ENCODE measurements around the gene GALNT16.

GALNT16 gene

GRCh38 chr14:69317102-69317755, 57.3 kb downstream of the GALNT16 start:
- DNase-seq (ENCODE audit: low read depth): no peak

- no peak for DNase-seq (ENCODE audit: low read depth)
These were observed 57.8 kb downstream of the GALNT16 start for GRCh38 chr14:69317780-69318179.

DNA sequence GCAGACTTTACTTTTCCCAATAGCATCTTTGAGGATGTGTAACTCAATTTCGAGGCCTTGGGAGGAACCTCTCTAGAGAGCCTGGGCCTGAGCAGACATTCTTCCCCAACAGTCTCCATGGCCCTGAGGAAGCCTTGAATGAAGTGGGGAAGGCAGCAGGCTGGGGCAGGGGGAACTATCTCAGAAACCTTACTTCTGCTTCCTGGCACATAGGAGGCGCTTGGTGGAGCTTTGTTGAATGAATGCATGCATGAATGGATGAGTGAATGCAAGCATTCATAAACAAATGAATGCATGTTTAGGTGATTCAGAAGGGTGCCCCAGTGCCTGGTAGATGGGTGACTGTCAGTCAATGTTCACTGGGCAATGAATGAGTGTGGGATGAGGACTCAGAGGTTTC, 58.3 kb downstream of the GALNT16 start:
- no peak for DNase-seq (ENCODE audit: low read depth)

DNA sequence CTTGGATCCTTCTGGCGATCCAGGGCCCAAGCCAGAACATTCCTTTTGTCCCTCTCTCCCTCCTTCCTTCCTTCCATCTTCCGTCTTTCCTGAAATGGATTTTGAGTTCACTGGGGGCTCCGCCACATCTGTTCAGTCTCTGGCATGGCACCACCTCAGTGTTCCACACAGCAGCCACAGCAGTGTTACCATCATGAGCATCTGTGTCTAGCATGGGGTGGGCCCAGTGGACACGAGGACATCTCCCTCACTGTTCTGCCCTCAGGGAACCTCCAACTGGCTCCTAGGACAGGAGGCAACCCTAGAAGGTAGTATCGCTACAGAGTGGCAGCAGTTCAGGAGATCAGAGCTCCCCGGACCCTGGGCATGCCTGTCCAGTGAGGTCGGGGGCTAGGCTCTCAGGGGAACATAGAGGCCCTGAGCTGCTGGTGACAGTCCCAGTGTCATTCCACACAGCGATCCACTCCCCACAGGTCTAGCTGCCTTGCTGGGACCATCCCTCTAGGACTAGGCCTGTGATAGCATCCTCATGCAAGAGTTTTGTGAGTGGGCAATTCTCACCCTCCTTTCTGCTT, 59.0 kb downstream of the GALNT16 start:
- DNase-seq (ENCODE audit: low read depth): no peak

GRCh38 chr14:69319911-69320310, 60.0 kb downstream of the GALNT16 start:
- no peak for DNase-seq (ENCODE audit: low read depth)

DNA sequence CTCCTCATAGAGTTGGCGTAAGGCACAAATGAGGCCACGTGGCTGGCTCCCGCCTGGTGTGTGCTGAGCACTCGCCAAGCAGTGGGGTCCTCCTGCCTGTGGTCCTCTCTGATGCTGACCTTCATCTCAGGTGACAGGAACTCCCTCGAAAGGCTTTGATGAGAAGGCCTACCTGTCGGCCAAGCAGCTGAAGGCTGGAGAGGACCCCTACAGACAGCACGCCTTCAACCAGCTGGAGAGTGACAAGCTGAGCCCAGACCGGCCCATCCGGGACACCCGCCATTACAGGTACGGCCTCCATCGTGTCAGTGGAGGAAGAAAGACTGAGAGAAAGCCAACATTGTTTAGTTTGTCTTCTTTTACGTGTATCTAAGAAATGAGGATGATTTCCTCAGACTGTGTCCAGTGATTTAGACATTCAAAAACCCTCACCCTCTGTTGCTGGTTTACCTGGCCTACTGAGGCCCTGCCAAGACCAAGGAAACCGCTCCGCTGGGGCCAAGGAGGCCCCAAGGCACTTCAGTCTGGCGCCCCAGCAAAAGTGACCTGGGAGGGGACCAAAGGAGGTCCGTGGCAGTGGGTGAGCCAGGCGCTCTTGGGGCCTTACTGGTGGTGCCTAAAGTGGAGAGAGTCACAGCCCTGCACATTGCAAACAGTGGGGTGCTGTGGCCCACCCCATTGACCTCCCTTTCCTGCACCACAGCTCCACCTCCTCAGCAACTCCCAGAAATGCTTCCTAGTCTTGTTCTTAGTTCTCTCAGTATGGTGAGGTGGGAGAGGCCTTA, 60.8 kb downstream of the GALNT16 start:
- DNase-seq (ENCODE audit: low read depth): no peak

GRCh38 chr14:69321601-69322330, 61.8 kb downstream of the GALNT16 start:
- DNase-seq (ENCODE audit: low read depth): no peak

DNA sequence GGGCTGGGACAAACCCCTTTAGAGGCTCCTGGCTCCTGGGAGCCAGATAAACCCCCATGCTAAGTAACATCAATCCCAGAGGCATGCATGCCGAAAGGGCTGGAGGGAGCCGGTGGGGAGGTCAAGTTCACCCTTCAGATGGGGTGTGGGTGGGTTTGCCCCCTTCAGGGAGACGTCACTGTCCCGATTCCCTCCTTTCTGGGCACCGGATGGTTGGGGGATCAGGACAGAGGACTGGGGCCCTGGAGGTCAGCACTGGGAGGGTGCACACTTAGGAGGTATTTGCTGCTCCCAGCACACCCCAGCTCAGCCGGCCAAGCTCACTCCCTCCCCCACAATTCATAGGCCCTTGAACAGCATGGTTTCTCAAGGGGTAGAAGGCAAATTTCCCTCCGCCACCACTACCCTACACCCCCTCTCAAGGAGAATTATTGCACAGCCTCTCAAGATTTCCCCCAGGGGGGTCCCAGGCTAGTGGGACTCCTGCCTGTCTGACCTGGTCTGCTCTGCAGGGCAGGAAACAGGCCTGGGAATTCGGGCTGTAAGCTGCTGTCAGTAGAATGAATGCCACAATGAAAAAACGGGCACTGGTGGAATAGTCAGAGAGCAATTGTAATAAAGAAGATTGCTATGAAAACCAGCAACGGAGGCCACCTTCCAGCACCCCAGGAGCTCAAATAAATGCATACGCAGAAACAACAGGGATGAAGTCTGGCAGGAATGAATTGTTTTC, 63.5 kb downstream of the GALNT16 start:
- no peak for DNase-seq (ENCODE audit: low read depth)

DNA sequence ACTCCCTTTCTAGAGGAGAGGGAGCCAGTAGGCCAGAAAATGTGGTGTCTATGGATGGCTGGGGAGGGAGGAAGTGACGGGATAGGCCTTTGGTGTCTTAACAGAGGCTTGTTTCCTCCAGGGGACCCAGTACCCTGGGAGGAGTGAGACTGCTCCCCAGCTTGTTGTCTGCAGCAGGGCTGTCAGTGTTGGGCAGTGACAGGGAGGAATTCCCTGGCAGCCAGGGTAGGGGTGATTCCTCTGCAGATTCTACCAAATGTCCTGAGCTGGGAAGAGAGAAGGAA, 64.0 kb downstream of the GALNT16 start:
- no peak for DNase-seq (ENCODE audit: low read depth)

DNA sequence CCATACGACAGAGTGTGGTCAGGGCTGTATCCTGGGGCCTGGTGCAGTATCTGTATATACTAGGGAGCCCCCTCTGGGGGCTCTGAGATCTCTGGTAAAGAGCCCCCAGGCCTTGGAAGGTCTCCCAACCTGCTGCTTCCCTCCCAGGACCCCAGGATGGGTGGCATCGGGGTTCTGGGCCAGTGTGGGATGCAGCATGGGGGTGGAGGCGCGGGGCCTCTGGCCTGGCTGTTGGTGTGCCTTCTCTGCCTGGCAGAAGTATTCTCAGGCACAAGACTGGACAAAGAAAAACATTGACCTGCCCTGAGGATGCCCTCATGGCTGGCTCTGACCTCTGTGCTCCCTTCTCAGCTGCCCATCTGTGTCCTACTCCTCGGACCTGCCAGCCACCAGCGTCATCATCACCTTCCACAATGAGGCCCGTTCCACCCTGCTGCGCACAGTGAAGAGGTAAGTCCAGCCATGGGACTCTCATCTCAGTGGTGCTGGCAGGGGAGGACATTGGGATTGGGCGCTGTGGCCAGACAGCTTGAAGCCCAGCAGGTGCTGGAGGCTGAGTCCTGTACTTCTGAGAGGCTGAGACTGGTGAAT, 64.5 kb downstream of the GALNT16 start:
- no peak for DNase-seq (ENCODE audit: low read depth)

DNA sequence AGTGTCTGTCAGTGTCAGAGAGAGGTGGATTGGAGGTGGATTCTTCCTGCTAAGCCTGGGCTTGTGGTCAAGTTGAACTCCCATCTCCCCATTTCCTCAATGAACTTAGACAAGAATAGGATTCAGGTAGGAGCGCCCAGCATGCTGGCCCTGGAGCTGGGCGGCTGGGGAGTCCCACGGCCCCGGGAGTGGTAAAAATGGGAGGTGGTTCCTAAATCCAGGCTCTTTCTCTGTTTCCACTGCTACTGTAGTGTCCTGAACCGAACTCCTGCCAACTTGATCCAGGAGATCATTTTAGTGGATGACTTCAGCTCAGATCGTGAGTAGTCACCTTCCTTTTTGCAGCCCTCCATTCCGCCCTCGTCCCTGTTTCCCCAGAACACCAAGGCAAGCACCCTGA, 65.1 kb downstream of the GALNT16 start:
- no peak for DNase-seq (ENCODE audit: low read depth)

DNA sequence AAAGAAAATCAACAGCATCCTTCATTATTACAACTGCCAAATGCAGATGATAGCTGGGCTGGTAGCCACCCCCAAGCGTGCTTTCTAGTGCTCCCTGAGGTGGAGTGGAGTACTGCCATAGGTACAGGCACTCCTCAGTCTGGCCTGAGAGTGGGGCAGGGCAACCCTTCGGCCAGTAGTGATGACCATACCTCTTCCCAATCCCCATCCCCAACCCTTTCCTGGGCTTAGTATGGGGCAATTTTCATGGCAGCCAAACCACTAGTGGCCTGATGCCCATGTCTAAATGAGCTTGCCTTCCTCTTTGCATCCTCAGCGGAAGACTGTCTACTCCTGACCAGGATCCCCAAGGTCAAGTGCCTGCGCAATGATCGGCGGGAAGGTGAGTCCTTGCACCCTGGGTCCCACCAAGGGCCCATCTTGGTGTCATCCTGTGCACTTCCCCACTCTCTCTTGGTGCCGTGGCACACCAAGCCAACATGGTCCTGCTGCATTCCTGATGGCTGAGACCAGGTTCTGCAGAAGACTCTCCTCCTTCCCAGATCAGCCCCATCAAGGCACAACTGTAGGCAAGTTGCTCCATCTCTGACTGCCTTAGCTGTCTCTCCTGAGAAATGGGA, 65.8 kb downstream of the GALNT16 start:
- no peak for DNase-seq (ENCODE audit: low read depth)

- no peak for DNase-seq (ENCODE audit: low read depth)
These were observed 66.7 kb downstream of the GALNT16 start for GRCh38 chr14:69326611-69327010.

- DNase-seq (ENCODE audit: low read depth): no peak
These were observed 67.5 kb downstream of the GALNT16 start for GRCh38 chr14:69327507-69327906.

DNA sequence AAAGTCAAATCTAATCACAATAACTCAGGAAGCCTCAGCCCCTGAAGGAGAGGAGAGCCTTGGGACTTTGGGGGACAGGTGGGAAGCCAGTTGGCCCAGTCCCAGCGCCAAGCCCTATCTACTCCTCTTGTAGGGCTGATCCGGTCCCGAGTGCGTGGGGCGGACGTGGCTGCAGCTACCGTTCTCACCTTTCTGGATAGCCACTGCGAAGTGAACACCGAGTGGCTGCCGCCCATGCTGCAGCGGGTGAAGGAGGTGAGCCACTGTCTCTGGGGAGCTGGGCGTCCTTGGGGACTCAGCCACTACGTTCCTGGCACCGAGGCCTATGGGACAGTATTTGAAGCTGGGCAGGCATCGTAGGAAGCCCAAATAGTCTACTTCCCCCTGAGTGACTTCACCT, 68.4 kb downstream of the GALNT16 start:
- DNase-seq (ENCODE audit: low read depth): no peak

GRCh38 chr14:69328765-69329164, 68.8 kb downstream of the GALNT16 start:
- no peak for DNase-seq (ENCODE audit: low read depth)

DNA sequence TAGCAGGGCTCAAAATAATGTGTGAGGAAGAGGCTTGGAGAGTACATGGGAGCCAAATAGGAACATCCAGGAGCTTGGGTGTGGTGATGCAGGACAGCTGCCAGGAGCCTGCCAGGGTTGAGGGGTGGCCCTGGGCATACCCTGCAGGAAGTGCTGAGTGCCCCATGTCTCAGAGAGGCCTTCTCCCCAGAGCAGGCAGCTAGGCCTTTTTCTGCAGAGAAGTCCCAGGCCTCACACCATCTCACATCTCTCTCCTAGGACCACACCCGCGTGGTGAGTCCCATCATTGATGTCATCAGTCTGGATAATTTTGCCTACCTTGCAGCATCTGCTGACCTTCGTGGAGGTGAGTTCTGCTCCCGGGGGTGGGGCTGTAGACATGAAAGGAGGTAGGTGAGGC, 71.2 kb downstream of the GALNT16 start:
- DNase-seq (ENCODE audit: low read depth): no peak

DNA sequence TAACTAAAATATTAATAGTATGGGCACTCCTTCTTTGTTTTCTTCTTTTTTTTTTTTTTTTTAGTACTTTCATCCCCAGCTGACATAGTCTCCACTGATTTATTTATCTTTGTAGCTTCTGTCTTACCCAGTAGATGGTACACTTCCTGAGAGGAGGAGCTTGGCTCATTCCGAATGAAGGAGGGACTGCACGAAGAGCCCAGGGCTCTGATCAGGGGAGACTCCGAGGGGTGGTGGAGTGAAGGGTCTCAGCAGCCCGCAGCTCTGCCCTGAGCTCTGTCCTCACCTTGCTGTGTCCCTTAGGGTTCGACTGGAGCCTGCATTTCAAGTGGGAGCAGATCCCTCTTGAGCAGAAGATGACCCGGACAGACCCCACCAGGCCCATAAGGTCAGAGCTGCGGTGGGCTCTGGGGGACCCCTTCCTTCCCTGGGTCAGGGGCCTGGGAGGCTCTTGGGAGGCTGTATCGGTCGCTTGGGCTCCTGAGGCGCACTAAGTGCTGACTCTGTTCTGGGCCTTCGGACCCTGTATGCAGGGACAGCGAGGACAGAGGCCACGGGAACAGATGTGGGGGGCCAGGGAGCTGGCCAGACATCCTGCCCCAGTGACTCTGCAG, 72.9 kb downstream of the GALNT16 start:
- DNase-seq (ENCODE audit: low read depth): no peak

DNA sequence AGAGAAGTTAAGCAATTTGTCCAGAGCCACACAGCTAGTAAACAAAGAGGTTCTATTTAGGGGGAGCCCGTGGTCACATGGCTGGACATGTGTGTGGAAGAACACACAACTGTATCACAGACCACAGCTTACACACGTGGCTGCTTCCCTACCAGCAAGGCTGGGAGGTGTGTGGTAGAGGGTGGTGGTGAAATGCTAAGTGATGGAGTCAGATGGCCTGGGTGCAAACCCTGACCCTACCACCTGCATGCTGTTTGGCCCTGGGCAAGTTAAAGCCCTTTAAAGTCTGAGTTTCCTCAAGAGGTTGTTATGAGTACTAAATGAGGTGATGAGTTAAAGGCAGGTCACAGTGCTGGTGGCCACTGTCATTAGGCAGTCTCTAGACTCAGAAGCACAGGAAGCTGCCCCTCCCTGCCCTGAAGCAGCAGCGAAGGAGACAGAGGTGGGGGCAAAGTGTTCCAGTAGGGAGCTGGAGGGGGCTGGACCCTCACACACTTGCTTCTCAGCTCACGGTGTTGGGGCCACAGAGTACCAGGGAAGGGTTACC, 73.9 kb downstream of the GALNT16 start:
- DNase-seq (ENCODE audit: low read depth): no peak

DNA sequence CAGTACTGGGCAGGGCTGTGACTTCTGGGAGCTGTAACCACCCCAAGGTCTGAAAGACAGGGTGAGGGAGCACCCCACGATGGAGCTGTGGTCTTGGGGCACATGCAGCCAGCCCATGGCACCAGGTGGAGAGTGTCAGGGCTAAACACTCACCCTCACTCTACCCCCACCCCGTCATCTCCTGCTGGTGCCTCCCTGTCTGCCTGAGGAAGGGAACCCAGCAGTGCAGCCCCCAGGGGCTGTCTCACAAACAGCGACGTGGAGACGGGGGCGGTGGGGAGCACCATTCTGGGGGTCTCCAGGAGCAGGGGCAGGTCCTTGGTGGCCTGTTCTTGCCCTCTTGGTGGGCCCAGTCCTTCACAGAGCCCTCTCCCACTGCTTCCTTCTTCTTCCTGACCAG, 74.6 kb downstream of the GALNT16 start:
- DNase-seq (ENCODE audit: low read depth): no peak

DNA sequence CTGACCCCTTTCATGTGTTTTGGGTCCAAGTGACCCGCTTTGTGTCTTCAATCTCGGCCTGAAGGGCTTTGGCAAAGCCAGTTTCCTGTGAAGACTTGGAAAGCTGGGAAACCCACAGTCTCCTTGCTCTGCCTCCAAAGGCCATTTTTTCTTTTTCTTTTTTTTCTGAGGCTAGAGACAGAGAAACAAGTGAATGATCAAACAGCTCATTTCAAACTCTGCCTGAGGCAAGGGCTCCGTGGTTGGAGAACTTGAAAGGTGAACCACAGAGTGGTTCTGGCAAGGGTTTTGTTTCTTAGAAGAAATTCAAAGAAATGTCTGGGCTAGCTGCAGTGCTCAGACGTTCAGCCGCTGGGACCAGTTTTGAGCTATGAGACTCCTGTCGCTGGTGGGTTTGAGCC, 75.4 kb downstream of the GALNT16 start:
- no peak for DNase-seq (ENCODE audit: low read depth)
